ENCODE data around the gene OR2D3. TPM values are rescaled to one million over a fixed set of nuclear protein-coding genes. Genes with fewer than 3 reads are reported as not detected.
A peak's percentile ranks its signal among the peaks of the same experiment; 100 is the strongest.
"Not testable (repeated sequence)": the region's sequence is repeated elsewhere in the genome, so short reads cannot be mapped to it uniquely, and the experiment has no call there.

The OR2D3 gene
- total RNA-seq, 1 donor, result not detected

GRCh38 chr11:6962141-6962540 is 41.3 kb downstream of the OR2D3 start:
- H3K4me3 ChIP-seq (ENCODE audit: low read depth, low read length), result no peak overlapping the region
- no peak for TF ChIP-seq CTCF (IDR thresholded peaks at IDR 0.05; ENCODE audit: insufficient read depth, low read depth, low read length)
- no peak for DNase-seq (ENCODE audit: low read depth)

GRCh38 chr11:6962673-6963072 is 41.9 kb downstream of the OR2D3 start:
- DNase-seq (ENCODE audit: low read depth), result no peak
- no peak overlapping the region for H3K4me3 ChIP-seq (ENCODE audit: low read depth, low read length)
- no peak for TF ChIP-seq CTCF (IDR thresholded peaks at IDR 0.05; ENCODE audit: insufficient read depth, low read depth, low read length)

- no peak overlapping the region for H3K4me3 ChIP-seq (ENCODE audit: low read depth, low read length)
- TF ChIP-seq CTCF (IDR thresholded peaks at IDR 0.05; ENCODE audit: insufficient read depth, low read depth, low read length), result no peak
- DNase-seq (ENCODE audit: low read depth), result no peak
Measured at GRCh38 chr11:6968816-6969215, 48.0 kb downstream of the OR2D3 start.

- DNase-seq (ENCODE audit: low read depth), result peak; percentile 22
- not testable (repeated sequence) for H3K4me3 ChIP-seq (ENCODE audit: low read depth, low read length)
Measured at GRCh38 chr11:6969854-6970253, 49.1 kb downstream of the OR2D3 start.

Other genes with a start within 250 kb of the OR2D3 start
- gene MRPL17, start 237.7 kb upstream of the OR2D3 start, total RNA-seq, result 58.6 and 70.0 TPM in 2 replicates
- gene OR2AG2, start 149.0 kb upstream of the OR2D3 start, total RNA-seq, result under 0.01 and 0.32 TPM in 2 replicates
- not detected in 2 replicates for gene OR2AG1, start 138.0 kb upstream of the OR2D3 start, total RNA-seq
- gene OR6A2, start 121.3 kb upstream of the OR2D3 start, total RNA-seq, result 0.32 and 0.43 TPM in 2 replicates
- not detected in 2 replicates for gene OR10A5, start 75.3 kb upstream of the OR2D3 start, total RNA-seq
- gene OR10A2, start 57.9 kb upstream of the OR2D3 start, total RNA-seq, result not detected in 2 replicates
- not detected in 2 replicates for gene OR10A4, start 44.4 kb upstream of the OR2D3 start, total RNA-seq
- 0.64 and 0.86 TPM in 2 replicates for gene OR2D2, start 28.5 kb upstream of the OR2D3 start, total RNA-seq
- gene ZNF215, start 5.4 kb downstream of the OR2D3 start, total RNA-seq, result 6.5 and 7.1 TPM in 2 replicates
- 2.6 and 3.2 TPM in 2 replicates for gene ZNF214, start 99.3 kb downstream of the OR2D3 start, total RNA-seq
- under 0.01 and 0.32 TPM in 2 replicates for gene NLRP14, start 99.5 kb downstream of the OR2D3 start, total RNA-seq
- gene RBMXL2, start 168.0 kb downstream of the OR2D3 start, total RNA-seq, result under 0.01 TPM in 1 of 2 replicates, not detected in the other